Measurements from ENCODE around the gene MEX3D.

- TF ChIP-seq CTCF (IDR thresholded peaks at IDR 0.05; ENCODE audit: low read length): no peak
- no peak for TF ChIP-seq EZH2 (IDR thresholded peaks at IDR 0.05; ENCODE audit: borderline replicate concordance, low read length)
Measured at GRCh38 chr19:1613146-1613545, 45.0 kb upstream of the MEX3D start.

Data from OCI-LY1 (cell line).